NCI-H526 treated with DMSO at 0.1 percent for 48 hours (cell line): ENCODE results near the gene RBMXL2.

Experiments
- DNase-seq: peaks from one replicate; lab custom pipeline; 2025; lab: John Stamatoyannopoulos, UW

RBMXL2 gene

DNA sequence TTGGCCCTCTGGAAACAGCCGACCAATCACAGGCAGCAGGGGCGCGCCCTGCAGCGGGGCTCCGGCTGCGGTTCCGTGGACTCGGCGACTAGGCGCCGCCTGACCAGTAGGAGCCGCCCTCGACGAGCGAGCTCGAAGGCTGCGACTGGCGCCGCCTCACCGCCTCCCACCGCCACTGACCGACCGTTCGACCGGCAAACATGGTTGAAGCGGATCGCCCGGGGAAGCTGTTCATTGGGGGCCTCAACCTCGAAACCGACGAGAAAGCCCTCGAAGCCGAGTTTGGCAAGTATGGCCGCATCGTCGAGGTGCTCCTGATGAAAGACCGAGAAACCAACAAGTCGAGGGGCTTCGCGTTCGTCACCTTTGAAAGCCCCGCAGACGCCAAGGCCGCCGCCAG is at the start of gene RBMXL2:
RBMXL2 (plus strand) TSS at position 78 of the 400 bp plus-strand sequence; CDS start at position 201, 123 bp downstream.
- no peak for DNase-seq

DNA sequence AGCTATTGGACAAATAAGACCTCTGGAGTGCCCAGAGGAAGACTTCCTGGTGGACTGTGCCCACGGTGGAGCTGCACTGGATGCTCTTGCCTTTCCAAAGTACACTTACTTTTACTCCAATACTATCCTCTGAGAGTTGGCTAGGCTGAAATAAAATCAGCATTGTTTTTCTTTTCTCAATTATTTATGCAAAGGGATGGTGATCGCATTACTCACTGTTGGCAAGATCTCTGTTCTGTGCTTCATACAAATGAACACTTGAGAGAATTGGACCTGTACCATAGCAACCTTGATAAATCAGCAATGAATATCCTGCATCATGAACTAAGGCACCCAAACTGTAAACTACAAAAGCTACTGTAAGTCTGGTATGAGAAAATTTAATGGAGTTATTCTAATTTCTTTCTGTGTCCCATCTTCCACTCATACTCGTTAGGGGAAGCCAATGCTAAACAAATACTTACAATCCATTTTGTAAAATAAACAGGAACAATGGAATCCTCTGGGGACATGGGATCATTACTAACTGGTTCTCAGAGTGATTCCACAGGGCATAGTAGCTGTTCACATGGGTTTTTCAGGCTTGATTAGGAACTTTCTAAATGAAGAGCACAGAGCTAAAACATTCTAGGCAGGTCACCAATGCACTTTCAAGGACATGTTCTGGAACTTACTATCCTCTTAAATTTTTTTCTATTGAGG is 42.2 kb upstream of the RBMXL2 start:
- DNase-seq: no peak

DNA sequence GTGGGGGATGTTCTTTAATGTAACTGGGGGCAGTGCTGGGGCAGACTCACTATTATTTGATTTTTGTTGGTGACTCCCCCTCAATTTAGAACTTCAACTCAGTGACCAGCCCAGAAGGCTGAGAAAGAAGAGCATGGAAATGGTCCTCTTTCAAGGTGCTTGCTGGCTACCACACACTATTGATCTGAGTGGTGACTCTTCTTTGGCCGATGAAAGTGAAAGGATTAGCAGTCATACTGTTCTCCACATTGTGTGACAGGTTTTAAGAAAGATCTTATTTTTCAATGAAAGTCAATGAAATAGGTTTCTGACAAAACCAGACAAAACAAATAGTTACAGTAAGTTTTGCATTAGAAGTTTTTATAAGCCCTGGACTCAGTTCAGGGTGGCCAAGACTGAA is 38.6 kb upstream of the RBMXL2 start:
- DNase-seq: no peak

DNA sequence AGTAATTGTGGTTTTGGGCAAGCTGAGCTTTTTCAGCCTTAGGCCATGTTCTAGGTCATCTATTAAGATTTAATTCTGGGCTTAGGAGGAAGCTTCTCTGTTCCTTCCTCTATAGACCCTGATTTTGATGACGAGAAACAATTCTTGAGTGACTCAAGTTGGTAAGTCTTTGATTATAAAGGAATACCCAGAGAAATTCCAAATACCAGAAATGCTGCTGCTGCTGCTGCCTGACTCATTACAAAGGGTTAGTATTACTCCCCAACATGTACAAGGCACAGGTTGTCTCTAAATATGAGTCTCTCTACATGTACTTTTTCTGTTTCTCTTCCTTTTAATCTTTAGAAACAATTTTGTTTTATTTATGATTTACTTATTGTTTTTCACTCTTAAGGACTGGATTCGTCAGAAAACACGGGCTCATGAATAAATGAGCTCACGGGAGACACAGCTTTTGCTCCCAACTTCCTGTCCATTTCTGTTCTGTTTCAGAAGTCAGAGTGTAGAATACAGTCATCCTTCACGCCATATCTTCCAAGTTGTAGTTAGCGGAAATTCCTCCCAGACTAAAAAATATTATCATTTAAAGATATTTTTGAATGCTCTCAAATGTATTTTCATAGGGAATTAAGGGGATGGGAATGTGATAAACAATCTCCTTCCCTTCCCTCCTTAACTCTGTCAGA is 31.8 kb upstream of the RBMXL2 start:
- no peak for DNase-seq

DNA sequence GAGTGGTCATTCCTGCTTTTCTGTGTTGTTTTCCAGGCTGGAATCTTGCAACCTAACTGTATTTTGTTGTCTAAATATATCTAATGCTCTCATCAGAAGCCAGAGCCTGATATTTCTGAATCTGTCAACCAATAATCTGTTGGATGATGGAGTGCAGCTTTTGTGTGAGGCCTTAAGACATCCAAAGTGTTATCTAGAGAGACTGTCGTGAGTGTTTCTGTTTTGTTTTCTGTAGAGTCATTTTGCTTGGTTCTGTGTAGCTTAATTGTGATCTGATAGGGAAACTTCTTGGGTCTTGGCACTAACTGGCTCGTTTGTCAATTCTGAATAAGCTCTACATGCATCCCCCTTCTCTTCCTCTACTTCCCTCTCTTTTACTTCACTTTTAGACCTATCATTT is 31.2 kb upstream of the RBMXL2 start:
- DNase-seq: no peak

DNA sequence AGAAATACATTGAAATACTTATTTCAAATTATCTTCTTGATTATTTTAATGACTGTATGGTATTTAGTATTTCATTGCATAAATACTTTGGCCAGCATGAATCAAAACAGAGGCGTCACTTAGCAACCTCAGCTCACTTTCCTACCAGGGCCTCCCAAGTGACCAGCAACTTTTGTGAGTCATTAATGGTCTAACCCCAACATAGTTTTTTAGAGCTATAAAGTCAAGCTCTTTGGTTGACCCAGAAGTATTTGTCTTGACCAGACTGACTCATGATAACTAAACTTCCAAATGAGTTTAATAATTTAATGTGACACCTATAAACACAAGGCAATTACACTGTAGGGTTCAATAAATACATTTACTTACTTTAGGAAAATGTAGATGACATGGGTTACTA is 27.9 kb upstream of the RBMXL2 start:
- no peak for DNase-seq

DNA sequence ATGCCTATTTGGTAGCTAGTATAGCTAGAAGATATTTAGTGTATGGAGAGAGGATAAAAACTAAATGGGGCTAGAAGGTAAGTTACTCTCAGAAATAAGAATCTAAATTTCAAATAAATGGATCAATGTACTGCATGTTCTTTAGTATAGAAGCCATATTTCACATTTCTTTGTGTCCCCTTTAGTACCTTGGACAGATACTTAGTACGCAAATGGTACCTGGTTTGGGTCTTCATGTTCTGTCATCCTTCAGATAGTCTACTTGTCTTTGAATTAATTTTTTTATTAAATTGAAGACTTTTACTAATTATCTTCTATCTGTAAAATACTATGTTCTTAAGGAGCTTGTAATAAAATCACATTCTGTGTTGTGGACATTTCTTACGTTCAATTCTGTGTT is 26.3 kb upstream of the RBMXL2 start:
- DNase-seq: no peak

DNA sequence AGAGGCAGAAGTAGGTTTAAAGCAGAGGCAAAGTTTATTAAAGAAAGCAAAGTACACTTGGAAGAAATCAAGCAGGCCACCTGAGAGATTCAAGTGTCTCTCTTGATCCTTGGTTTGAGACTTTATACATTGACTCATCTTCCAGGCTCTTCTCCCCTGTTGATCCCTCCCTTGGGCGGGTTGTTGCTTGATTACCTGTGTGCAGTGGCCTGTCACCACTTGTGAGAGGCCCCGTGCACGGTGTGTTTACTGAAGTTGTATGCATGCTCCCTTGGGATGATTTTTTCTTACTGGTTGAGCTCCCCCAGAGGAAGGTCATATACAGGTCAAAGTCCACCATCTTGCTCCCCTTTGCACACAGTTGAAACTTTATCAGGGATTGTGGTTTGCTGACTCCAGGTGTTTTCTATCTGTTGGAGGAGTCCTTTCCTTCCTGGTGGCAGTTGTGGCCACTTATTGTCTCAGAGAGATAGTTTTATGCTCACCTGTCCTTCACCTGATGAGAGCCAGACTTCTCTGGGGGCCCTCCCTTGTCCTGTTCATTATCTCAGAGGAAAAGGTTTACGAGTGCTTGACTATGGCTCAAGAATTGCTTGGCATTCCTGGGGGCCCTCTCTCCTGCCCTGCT is 16.3 kb upstream of the RBMXL2 start:
- DNase-seq: peak; percentile 51

DNA sequence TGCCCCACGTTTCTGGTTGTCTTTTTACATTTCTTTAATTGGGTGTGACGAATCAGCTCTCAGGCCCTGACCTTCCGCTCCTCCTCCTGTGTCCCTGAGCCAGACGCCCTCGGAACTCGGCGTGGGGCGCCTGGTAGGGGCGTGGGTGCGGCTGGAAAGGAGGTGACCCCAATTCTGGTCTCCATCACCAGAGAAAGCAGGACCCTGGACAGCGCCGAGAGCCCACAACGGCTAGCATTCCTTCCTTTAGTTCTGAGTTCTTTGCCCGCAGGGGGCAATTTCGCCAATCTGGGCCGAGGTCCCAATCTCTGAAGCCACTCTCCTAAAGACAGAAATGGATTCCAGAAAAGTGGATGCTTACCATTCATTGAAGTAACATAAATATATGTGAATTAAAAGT is 11.7 kb upstream of the RBMXL2 start:
- no peak for DNase-seq

DNA sequence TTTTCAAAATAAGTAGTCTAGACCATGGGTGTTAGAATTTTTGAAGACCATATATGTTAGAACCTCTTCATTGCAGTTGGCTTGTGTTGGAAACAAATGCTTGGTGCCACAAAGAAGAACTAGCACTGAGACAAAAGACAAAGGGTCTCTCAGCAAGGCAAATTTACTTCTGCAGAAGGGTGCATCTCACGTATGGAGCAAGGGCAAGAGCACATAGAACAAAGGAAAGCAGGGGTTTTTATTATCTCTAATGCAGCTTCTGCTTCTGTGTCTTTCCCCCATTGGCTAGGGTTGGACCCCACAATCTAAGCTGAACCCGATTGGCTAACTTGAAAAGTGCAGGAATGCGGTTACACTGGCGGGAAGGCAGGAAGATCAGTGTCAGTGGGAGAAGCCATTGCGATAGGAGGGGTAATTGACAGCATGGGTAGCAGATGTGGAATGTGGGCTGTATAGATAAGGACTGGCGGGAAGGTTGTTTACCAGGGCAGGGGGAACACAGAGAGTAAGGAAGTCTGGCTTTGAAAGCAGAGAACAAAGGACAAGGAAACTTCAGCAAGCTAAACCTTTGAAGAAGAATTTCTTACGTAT is 9.2 kb upstream of the RBMXL2 start:
- DNase-seq: no peak

DNA sequence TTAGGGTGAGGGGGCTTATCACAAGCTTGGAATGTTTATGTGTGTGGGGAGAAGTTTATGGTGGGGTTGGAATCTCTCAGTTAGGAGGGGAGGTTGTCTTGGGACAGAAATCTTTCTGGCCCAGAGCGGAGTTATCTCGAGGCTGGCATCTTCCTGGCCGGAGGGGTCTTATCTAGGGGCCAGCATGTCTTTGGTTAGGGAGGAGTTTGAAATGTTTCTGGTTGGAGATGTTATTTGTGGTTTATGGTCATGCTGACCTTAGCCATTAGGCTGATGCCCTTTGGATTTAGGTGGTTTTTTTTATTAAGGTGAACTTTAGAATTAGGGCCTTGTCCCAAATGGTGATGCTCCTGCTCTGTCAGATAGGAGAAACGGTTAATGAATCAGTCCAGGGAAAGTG is 7.9 kb upstream of the RBMXL2 start:
- no peak for DNase-seq

DNA sequence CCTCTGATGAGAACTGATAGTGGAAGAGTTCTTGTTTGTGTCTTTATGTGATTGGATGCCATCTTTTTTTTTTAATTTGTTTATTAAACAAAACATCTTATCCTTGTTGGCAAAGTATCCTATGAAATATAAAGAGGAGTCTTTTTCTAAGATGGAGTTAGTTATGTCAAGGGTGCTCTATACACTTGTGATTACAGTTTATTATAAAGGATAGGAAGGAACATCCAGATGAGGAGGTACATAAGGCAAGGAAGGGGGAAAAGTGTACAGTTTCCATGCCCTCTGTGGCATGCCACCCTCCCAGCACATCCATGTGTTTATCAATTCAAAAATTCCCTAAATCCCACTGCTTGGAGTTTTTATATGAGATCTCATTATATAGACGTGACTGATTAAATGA is 7.4 kb upstream of the RBMXL2 start:
- no peak for DNase-seq

DNA sequence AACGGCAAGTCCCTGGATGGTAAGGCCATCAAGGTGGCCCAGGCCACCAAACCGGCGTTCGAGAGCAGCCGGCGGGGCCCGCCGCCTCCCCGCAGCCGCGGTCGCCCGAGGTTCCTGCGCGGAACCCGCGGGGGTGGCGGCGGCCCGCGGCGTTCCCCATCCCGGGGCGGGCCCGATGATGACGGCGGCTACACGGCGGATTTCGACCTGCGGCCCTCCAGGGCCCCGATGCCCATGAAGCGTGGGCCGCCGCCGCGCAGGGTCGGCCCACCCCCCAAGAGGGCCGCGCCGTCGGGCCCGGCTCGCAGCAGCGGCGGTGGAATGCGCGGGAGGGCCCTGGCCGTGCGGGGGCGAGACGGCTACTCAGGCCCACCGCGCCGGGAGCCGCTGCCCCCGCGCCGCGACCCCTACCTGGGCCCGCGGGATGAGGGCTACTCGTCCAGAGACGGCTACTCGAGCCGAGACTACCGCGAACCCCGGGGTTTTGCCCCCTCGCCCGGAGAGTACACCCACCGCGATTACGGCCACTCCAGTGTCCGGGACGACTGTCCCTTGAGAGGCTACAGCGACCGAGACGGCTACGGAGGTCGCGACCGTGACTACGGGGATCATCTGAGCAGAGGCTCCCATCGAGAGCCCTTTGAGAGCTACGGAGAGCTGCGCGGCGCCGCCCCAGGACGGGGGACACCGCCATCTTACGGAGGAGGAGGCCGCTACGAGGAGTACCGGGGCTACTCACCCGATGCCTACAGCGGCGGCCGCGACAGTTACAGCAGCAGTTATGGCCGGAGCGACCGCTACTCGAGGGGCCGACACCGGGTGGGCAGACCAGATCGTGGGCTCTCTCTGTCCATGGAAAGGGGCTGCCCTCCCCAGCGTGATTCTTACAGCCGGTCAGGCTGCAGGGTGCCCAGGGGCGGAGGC is 792 bp downstream of the RBMXL2 start:
- DNase-seq: no peak

DNA sequence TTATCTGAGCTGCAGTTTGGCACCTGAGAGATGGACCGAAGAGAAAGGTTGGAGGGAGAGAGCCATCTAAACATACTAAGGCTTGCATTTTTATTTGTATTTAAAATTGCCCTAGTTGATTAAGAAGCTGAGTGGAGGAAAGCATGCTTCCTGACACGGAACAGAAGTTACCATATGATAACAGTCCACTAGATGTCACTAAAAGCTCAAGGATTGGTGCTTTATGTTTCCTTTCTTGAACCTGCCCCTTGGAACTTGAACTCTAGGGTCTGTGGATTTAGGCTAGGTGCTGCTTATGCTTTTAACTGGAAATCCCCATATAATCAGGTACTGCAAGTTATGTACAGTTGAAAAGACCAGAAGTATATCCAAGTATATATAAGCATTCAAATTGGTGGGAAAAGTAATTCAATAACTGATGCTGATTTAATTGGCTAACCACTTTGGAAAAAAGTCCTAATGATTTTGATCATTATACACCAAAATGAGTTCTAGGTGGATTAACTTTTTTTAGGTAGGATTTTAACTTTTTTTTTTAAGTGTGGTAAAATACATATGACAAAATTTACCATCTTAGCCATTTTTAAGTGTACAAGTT is 9.5 kb downstream of the RBMXL2 start:
- peak; percentile 22 for DNase-seq

DNA sequence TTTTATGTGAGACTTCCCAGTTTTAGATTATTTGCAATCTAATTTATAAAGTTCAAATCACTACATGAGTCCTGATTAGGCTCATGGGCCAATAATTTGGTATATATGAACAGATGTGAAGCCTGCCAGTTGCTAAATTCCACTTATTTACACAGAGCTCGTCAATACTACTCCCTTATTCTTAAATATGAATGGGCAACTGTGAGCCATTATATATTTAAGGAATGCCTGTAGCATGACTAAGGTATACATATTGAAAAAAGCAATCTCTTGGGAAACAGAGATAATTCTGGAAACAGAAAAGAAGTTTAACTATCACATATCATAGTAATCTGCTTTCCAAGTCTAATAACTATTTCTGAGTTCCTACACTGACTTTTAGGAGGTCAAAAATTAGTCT is 27.0 kb downstream of the RBMXL2 start:
- DNase-seq: no peak

DNA sequence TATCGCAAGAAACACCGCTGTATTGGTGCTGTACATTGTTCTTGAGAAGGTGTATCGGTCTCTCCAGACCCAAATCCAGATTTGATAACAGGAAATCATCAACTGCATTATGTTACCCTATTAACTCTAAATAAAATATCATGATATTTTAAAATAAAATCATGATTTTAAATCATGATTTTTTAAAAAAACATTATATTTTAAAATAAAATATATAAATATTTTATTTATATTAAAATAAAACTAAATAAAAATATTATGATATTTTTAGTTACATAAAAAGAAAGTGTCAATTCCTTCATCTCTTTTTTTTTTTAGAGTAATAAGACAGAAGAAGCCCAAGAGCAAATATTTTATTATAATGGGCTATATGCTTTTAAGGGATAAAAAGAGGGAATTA is 27.6 kb downstream of the RBMXL2 start:
- DNase-seq: no peak

DNA sequence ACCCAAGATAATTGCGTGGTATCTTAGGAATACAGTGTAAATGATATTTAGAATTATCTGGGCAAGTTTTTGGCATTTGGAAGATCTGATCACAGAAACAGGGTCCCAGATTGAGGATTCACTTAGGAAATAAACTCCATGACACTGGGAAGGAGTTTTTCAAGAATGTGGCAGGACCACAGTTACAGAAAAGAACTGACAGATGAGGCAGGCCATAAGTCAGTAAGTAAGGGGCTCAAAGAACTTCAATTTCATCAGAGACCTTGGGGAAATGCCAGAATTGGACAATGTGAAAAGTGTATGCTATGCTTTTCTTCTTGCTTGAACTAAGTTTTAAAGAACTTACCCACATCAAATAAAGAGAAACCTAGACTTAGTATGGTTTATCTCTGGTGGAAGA is 49.3 kb downstream of the RBMXL2 start:
- DNase-seq: no peak
